Activated T-cell treated with anti-CD3 and anti-CD28 coated beads for 1 hour (primary cell): Measurements from ENCODE around the gene ST3GAL3.

Experiments
- DNase-seq: peaks from one replicate; pipeline ENCODE4 v3.0.0-alpha.2; 2020; ENCODE audit warnings: low read depth

Gene ST3GAL3

DNA sequence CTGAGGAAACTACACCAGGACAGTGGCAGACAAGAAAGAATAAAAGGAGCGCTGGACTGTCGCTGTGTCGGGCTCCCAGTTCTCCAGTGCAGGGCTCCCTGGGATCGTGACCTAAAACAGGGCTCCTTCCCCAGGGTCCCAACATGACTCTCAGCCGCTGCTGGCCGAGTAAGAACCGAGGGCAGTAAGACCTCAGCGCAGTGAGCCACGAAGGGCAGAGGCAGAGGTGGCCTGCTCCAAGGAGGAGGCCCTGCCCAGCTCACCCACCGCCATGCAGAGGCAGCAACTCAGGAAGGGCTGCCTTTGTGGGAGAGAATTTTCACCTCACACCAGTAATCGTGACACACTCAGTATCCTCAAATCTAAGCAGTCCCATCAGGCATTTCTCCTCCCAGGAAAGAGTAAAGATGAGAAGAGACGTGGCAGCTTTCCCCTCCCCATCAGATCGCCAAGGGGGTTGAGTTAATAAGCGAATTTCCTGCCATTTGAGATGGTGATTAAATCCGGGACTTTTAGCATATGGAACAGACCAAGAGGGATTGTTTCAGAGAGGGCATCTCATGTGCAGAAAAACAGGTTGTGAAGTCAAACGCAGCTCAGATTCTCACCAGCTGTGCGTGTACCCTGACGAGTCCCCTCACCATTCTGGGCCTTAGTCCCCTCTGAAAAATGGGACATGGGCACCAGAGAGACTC, 206.5 kb downstream of the ST3GAL3 start:
- DNase-seq: no peak

DNA sequence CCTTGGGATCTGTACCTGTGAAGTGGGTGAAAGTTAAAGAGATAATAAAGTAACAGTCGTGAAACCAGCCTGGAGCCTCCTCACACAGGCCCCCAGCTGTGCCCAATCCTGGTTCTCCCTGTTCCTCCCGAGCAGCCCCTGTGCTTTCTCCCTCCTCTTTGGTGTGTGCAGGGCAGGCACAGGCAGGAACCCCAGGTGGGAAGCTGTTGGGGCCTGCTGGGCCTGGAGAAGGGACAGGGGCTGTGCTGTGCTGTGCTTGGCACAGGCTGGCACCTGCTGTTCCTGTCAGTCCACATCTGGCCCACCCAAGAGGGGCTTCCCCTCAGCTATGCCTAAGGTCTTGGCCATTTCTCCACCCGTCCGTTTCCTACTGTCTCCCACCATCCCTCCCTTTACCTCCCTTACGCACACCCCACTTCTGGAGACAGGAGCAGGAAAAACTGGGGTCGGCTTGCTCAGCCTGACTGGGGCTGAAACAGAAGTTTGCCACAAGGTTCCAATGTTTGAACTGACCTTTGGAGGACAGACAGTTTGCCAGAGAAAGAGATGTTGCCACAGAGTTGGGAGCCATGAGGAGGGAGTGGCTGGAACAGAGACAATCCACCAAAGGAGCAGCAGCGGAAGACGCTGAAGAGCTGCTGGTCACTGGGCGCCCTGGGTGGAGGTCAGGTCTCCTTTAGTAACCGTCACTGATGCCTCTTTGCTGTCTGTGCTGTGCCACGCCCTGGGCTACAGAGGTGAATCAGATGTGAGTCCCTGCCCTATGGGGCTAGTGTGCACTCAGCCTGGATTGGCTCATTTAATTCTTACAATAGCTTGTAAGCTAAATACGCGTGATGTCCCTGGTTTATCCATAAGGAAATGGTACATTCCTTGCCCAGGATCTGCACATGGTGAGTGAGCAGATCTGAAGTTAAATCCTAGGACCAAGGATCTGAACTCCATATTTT, 207.5 kb downstream of the ST3GAL3 start:
- DNase-seq: no peak

DNA sequence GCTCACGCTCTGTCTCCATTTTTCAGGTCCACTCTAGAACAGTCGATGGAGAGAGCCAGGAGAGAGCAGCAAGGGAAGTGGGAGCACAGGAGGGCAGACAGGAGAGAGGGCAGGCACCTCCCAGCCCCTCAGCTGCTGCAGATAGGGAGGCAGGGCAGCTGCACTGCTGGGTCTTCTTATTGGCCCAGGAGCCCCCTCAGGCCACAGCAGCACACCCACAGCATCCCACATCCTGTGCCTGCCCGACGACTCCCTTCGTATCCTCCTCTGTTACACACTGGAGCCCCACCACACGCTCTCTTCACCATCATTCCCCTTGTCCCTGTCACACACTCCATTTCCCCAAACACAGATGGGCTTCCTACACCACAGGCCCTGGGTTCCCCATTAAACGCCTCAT, 212.6 kb downstream of the ST3GAL3 start:
- no peak for DNase-seq

DNA sequence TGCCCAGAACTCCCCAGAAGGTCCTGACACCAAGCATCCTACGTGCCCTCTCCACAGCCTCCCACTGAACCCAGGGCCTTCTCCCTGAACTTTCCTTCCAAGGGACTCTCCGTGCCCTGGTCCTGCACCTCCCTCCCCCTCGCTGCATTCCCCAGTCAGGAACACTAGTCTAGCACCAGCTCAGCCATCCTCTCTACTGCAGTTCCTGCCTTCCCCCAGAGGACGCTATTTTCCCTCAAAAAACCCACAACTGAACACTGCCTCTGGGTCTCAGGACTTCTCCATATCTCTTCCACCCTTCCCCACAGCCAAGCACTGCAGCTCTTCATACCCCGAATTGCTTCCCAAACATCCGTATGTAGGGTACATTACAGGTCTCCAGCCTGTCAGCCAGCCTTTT, 213.7 kb downstream of the ST3GAL3 start:
- no peak for DNase-seq

DNA sequence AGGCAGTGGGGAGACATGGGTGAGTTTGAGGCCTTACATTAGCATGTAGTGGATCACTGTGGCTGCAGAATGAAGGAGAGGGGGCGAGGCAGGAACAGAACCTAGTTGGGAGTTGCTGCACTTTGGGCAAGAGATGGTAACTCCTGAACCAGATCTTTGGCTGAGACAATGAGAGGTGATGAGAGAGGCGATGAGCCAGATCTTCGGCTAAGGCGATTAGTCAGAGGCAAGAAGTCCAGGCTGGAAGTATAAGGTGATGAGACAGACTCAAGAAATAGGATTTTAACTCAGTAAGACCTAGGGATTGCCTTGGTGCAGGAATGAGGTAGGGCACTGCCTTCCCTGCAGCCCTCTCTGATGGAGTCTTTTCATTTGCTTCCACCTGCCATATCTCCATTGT, 217.2 kb downstream of the ST3GAL3 start:
- no peak for DNase-seq

DNA sequence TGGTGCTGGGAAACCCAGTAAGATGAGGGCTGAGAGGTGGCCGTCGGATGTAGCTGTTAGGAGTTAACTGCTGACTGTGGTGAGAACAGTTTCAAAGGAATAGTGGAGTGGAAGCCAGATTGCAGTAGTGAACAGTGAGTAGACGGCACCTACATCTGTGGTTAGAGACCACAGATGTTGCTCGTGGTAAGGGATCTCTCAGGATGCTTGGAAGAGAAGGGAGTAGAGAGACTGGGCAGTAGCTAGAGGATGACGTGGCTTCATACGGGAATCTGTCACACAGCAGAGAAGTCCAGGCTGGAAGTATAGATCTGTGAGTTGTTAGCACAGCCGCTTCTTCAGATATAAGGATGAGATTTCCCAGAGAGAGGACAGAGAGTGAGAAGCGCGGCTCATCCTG, 218.5 kb downstream of the ST3GAL3 start:
- DNase-seq: no peak

DNA sequence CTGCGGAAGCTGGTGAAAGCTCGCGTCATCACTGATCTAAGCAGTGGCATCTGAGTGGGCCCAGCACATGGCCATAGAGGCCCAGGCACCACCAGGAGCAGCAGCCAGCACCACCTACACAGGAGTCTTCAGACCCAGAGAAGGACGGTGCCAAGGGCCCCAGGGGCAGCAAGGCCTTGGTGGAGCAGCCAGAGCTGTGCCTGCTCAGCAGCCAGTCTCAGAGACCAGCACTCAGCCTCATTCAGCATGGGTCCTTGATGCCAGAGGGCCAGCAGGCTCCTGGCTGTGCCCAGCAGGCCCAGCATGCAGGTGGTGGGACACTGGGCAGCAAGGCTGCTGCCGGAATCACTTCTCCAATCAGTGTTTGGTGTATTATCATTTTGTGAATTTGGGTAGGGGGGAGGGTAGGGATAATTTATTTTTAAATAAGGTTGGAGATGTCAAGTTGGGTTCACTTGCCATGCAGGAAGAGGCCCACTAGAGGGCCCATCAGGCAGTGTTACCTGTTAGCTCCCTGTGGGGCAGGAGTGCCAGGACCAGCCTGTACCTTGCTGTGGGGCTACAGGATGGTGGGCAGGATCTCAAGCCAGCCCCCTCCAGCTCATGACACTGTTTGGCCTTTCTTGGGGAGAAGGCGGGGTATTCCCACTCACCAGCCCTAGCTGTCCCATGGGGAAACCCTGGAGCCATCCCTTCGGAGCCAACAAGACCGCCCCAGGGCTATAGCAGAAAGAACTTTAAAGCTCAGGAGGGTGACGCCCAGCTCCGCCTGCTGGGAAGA, 223.0 kb downstream of the ST3GAL3 start:
- DNase-seq: no peak

DNA sequence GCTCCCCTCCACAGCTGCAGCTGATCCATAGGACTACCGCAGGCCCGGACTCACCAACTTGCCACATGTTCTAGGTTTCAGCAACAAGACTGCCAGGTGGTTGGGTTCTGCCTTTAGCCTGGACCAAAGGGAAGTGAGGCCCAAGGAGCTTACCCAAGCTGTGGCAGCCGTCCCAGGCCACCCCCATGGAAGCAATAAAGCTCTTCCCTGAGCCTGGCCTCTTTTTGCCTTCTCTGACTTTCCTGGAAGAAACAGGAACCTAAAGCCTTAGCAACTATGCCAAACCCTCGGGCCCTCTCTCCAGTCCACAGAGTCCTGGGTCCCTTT, 223.6 kb downstream of the ST3GAL3 start:
- no peak for DNase-seq

DNA sequence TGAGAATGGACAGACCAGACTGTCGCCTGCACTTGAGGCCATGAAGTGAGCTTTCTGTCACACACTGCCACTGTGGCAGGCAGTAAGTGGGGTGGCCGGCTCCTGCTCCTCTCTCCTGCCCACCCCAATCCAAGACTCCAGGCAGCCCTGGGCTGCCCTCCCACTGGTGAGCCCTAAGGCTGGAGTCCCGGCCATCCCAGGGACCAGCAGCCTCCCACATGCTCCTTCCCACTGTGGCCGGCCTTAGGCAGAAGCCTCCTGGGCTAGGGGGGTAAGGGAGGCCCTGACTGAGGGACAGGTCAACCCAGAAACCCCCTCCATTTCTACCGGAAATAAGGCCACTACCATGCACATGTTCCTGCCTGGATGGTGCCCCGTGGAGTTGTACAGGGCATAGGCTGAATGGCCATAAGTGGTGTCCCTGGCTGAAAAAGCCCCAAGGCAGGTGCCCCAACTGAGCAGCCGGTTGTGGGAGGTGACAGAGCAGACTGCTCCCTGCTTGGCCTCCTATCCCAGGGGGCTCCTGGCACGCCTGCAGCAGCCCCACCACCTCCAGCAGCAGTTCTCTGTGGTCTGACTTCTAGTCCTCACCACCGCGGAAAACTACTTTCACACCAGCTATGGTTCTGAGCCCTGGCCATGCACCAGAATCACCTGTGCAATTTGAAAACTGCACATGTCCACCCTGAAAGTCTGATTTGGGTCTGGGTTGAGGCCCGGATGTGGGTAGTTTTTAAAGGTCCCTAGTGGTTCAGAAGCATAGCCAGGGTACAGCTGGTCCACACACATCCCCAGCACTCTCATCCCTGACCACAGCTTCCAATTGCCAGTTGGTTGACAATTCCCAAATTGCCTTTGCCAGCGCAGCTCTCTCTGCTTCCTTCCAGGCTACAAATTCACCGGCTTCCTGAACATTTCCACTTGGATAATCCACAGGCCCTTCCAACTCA, 224.7 kb downstream of the ST3GAL3 start:
- DNase-seq: no peak

DNA sequence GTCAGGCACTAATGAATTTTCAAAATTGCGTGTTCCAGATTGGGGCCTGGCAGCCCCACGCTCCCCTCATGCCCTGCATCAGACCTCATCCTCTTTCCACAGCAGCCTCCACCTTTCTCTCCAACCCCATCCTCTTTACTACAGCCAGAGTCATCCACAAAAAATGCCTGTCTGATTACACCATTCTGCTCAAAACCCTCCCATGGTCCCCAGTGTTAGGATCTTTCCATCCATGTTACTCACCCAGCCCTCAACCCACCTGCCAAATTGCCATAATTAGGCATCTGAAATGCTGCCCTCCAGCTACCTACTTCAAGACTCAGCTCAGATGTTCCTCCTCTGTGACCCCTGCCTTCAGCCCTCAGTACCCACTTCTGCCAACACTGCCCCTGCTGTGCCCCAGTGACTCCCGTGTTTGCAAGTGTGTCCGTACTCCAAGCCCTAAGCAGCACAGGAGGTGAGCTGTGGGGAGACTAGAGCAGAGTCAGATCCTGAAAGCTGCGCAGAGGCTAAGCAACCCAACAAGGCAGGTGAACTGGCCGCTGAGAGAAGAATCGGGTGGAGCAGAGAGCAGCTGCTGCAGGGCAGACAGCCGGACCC, 225.6 kb downstream of the ST3GAL3 start:
- no peak for DNase-seq

DNA sequence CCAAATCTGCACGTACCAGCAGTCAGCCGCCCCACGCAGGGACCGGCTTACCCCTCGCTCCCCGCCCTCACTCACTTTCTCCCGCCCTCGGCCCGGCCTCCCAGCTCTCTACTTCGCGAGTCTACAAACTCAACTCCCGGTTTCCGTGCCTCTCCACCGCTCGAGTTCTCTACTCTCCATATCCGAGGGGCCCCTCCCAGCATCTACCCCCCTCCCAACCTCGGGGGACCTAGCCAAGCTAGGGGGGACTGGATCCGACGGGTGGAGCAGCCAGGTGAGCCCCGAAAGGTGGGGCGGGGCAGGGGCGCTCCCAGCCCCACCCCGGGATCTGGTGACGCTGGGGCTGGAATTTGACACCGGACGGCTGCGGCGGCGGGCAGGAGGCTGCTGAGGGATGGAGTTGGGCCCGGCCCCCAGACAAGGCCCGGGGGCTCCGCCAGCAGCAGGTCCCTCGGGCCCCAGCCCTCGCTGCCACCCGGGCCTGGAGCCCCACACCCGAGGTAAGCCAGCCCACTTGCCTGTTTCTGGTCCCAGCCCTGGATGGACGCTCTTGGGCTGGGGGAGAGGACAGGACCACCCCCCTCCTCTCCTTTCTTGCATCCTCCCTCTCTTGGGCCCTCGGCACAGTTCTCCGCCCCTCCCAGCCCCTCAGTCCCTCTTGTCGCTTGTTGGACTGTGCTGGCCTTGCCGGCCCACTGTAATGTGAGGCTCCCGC, 226.2 kb downstream of the ST3GAL3 start, which contains the start of gene ARTN:
ARTN (plus strand) TSS at position 416 of the 715 bp plus-strand sequence. CDS start 1,856 bp downstream, outside the sequence.
- no peak for DNase-seq

DNA sequence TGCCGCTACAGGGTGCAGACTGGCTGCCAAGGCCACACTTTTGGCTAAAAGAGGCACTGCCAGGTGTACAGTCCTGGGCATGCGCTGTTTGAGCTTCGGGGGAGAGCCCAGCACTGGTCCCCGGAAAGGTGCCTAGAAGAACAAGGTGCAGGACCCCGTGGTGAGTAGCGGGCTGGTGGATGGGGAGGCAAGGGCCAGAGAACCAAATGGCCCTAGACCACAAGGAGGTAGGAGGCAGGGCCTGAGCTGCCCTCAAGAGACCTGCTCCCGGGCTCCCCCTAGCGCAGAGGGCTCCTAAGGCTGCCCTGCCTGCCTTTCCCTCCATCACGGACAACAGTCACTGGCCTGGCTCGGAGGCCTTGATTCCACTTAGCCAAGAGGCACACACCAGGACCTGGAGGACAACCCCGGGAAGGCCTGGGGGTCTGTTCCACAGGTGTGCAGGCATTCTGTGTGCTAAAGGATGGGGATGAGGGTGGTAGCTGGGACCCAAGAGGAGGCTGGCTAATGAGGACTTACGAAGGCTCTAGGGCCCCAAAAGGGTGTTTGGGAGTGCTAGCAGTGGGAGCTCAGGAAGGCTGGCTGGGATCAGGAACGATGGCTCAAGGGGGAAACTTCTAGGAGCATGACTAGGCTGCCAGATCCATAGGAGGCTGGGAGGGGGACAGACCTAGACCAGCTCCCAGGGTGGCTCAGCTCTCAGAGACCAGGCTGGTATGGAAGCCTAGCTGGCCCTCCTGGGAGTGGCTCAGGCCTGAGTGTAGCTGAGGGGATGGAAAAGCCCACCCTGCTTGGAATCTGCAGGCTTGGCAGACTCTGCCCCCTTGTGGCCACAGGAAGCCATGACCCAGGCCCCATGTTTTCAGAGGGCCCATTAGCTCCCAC, 227.0 kb downstream of the ST3GAL3 start:
- peak; percentile 34 for DNase-seq

DNA sequence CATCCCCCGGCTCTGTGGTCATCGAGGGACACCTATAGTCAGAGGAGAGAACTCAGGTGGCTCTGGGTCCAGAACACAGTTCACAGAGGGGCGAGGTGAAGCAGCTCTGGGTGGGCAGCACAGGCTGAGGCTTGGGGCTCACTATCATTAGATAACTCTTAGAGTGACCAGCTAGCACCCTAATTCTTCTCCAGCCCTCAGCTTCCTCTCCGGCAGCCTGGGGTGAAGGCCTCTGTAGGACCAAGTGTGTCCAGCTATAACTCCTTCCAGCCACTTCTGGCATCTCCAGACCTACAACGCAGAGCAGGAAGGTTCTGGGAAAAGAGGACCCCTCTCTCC, 227.6 kb downstream of the ST3GAL3 start:
- DNase-seq: no peak

DNA sequence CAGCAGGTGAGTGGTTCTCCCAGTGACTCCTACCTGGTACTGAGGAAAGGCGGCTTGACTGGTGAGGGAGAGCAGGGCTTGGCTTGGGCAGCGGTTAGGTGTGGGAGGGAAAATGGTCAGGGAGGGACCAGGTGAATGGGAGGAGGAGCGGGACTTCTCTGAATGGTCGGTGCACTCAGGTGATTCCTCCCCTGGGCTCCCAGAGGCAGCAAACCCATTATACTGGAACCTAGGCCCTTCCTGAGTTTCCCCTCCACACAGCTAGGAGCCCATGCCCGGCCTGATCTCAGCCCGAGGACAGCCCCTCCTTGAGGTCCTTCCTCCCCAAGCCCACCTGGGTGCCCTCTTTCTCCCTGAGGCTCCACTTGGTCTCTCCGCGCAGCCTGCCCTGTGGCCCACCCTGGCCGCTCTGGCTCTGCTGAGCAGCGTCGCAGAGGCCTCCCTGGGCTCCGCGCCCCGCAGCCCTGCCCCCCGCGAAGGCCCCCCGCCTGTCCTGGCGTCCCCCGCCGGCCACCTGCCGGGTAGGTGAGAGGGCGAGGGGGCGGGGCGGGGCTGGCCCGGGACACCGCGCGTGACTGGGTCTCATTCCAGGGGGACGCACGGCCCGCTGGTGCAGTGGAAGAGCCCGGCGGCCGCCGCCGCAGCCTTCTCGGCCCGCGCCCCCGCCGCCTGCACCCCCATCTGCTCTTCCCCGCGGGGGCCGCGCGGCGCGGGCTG, 228.5 kb downstream of the ST3GAL3 start:
- DNase-seq: no peak

DNA sequence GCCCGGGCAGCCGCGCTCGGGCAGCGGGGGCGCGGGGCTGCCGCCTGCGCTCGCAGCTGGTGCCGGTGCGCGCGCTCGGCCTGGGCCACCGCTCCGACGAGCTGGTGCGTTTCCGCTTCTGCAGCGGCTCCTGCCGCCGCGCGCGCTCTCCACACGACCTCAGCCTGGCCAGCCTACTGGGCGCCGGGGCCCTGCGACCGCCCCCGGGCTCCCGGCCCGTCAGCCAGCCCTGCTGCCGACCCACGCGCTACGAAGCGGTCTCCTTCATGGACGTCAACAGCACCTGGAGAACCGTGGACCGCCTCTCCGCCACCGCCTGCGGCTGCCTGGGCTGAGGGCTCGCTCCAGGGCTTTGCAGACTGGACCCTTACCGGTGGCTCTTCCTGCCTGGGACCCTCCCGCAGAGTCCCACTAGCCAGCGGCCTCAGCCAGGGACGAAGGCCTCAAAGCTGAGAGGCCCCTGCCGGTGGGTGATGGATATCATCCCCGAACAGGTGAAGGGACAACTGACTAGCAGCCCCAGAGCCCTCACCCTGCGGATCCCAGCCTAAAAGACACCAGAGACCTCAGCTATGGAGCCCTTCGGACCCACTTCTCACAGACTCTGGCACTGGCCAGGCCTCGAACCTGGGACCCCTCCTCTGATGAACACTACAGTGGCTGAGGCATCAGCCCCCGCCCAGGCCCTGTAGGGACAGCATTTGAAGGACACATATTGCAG, 229.3 kb downstream of the ST3GAL3 start:
- no peak for DNase-seq

DNA sequence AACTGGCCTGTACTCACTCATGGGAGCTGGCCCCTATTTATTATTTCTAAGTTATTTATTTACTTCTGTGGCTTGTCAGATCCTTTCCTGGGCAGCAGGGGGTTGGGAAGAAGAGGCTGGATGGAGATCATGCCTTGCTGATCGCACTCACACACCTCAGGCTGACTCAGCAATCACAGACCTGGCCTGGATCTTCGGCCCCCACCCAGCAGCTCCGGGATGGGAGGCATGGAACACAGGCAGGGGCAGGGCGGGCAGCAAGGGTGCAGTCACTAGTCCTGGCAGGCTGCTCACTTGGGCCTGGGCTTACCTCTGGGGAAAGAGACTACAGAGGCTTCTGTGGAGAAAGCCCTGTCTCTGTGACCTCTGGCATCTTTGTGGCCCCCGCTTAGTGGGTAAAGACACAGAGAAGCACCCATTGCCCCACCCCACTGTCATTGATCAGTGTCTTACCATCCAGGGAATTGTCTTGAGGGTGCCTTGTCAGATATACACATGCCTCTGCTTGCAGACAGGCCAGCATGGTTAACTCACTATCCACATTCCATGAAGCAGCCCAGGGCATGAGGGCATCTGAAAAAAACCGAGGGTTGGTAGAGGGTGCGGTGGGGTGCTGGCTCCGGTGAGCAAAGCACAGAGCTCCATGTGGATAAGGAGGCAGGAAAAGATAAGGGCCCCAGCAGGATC, 230.0 kb downstream of the ST3GAL3 start:
- DNase-seq: no peak

DNA sequence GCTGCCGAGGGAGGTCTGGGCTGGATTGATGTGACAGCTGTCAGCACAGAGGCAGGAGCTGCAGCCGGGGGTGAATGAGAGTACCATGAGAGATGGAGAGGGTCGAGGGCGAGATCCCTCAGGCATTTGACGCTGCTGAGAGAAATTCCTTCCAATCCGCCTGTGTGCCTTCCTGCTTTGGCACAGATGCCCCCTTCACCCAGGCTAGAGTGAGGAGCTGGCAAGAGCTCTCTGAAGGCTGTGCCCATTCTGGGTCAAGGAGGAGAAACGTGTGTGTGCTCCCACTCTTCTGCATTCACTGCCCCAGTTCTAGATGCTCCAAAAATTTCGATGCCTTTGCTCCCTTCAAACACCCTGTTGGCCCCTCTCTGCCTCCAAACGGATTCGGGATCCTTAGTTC, 231.0 kb downstream of the ST3GAL3 start:
- no peak for DNase-seq
